A549 (cell line): Measurements from ENCODE around the gene NUMA1.

Source experiments
- BCL3 ChIP-seq: fragments of >200 bp; sonication (Bioruptor Twin); formaldehyde crosslinking; IDR thresholded peaks from 3 replicates; pipeline ENCODE4 v1.6.1; 2016
- CEBPB ChIP-seq, 2 experiments: fragments of >200 bp in 1 of 2; sonication (Bioruptor Twin) in 1 of 2; formaldehyde crosslinking in 1 of 2; IDR thresholded peaks; 2 replicates each; pipeline ENCODE4 v1.6.1; 2012 to 2016
- CHD2 ChIP-seq: fragments of 150-350 bp; IDR thresholded peaks from 2 replicates; pipeline ENCODE4 v1.6.1; 2014; ENCODE audit warnings: low read length; ENCODE audit not compliant: partially characterized antibody
- KDM1A ChIP-seq: fragments of 200-600 bp; sonication (generic); IDR thresholded peaks from 2 replicates; pipeline ENCODE4 v1.6.1; 2016; ENCODE audit warnings: low read depth, mild to moderate bottlenecking
- NR3C1 ChIP-seq: fragments of >200 bp; sonication (Bioruptor Twin); formaldehyde crosslinking; IDR thresholded peaks from 3 replicates; pipeline ENCODE4 v1.6.1; 2017
- TF ChIP-seq, protein P1 (sequence below): fragments of >200 bp; sonication (Bioruptor Twin); formaldehyde crosslinking; IDR thresholded peaks from 3 replicates; pipeline ENCODE4 v1.5.1; 2016

GRCh38 chr11:72084076-72084475 is 3.7 kb upstream of the NUMA1 start:
- TF ChIP-seq BCL3 = no peak
- TF ChIP-seq NR3C1 = no peak
- TF ChIP-seq CHD2 = no peak
- no peak for TF ChIP-seq KDM1A
- TF ChIP-seq CEBPB (IDR thresholded peaks at IDR 0.05) = no peak
- TF ChIP-seq, protein P1, sequence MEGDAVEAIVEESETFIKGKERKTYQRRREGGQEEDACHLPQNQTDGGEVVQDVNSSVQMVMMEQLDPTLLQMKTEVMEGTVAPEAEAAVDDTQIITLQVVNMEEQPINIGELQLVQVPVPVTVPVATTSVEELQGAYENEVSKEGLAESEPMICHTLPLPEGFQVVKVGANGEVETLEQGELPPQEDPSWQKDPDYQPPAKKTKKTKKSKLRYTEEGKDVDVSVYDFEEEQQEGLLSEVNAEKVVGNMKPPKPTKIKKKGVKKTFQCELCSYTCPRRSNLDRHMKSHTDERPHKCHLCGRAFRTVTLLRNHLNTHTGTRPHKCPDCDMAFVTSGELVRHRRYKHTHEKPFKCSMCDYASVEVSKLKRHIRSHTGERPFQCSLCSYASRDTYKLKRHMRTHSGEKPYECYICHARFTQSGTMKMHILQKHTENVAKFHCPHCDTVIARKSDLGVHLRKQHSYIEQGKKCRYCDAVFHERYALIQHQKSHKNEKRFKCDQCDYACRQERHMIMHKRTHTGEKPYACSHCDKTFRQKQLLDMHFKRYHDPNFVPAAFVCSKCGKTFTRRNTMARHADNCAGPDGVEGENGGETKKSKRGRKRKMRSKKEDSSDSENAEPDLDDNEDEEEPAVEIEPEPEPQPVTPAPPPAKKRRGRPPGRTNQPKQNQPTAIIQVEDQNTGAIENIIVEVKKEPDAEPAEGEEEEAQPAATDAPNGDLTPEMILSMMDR = no peak
